ENCODE data around the gene SPAG6.

DNA sequence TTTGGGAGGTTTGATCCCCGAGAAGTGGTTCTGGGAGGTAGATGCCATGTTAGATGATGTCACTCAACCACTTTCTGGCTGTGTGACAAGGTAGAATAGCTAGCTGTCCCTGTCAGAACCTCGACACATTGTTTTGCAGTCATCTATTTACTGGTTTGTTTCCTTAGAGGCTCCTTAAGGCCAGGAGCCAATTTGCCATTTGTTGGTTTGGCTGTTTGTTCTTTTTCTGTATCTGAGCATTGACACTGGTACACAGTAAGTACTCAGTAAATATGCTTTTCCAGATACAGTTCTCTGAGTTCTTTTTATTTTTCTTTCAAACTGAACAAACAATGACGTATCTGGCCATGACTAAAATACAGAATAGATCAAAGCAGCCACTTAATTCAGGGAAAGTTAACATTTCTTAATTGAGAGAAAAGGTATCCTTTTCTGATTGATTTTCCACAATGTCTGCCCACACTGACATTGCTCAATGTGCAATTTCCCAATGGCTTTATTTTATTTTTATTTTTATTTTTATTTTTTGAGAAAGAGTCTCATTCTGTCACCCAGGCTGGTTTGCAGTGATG is 121.6 kb downstream of the SPAG6 start:
- TF ChIP-seq, protein P1, sequence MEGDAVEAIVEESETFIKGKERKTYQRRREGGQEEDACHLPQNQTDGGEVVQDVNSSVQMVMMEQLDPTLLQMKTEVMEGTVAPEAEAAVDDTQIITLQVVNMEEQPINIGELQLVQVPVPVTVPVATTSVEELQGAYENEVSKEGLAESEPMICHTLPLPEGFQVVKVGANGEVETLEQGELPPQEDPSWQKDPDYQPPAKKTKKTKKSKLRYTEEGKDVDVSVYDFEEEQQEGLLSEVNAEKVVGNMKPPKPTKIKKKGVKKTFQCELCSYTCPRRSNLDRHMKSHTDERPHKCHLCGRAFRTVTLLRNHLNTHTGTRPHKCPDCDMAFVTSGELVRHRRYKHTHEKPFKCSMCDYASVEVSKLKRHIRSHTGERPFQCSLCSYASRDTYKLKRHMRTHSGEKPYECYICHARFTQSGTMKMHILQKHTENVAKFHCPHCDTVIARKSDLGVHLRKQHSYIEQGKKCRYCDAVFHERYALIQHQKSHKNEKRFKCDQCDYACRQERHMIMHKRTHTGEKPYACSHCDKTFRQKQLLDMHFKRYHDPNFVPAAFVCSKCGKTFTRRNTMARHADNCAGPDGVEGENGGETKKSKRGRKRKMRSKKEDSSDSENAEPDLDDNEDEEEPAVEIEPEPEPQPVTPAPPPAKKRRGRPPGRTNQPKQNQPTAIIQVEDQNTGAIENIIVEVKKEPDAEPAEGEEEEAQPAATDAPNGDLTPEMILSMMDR (IDR thresholded peaks at IDR 0.05; ENCODE audit: low read depth, low read length) = no peak
- TF ChIP-seq, protein P2, sequence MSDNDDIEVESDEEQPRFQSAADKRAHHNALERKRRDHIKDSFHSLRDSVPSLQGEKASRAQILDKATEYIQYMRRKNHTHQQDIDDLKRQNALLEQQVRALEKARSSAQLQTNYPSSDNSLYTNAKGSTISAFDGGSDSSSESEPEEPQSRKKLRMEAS (IDR thresholded peaks at IDR 0.05; ENCODE audit: low read depth, low read length) = no peak
- TF ChIP-seq POLR2A (IDR thresholded peaks at IDR 0.05; ENCODE audit: extremely low read depth, insufficient read length) (no peak), MYC (IDR thresholded peaks at IDR 0.05; ENCODE audit: low read depth, low read length) (no peak)
